ENCODE measurements around the gene KIAA1755.

DNA sequence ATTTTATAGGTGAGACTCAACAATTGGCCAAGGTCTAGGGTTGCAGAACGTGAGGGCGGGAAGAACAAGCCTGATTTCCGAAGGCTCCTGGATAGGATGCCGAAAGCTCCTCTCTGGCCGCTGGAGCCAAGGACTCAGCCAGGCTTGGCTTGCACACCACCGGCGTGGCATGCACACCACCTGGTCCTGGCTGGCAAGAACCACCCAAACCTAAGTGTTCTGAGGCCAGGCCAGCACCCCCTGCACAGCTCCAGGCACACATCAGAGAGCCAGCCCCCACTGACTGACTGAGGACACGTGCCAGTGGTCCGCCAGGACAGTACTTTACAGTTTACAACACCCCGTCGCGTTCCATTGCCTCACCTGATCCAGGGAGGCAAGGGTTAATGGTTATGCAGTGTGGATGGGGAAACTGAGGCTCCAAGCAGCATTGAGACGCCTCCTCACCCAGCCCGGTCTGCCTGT, 95.9 kb downstream of the KIAA1755 start:
- TF ChIP-seq, protein P1, sequence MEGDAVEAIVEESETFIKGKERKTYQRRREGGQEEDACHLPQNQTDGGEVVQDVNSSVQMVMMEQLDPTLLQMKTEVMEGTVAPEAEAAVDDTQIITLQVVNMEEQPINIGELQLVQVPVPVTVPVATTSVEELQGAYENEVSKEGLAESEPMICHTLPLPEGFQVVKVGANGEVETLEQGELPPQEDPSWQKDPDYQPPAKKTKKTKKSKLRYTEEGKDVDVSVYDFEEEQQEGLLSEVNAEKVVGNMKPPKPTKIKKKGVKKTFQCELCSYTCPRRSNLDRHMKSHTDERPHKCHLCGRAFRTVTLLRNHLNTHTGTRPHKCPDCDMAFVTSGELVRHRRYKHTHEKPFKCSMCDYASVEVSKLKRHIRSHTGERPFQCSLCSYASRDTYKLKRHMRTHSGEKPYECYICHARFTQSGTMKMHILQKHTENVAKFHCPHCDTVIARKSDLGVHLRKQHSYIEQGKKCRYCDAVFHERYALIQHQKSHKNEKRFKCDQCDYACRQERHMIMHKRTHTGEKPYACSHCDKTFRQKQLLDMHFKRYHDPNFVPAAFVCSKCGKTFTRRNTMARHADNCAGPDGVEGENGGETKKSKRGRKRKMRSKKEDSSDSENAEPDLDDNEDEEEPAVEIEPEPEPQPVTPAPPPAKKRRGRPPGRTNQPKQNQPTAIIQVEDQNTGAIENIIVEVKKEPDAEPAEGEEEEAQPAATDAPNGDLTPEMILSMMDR (IDR thresholded peaks at IDR 0.05; ENCODE audit: poor library complexity, severe bottlenecking), result no peak
- TF ChIP-seq EZH2 (IDR thresholded peaks at IDR 0.05; ENCODE audit: borderline replicate concordance, insufficient read depth, low read length, poor library complexity, severe bottlenecking) (no peak), POLR2AphosphoS5 (IDR thresholded peaks at IDR 0.05) (no peak)

Data from neural cell (in vitro differentiated cells).